GM23338 (cell line): Measurements from ENCODE around the gene ZNF281.

ENCODE experiments used
- CREB1 ChIP-seq: fragments of 250-450 bp; sonication (Bioruptor Pico); IDR thresholded peaks from 2 replicates; pipeline ENCODE4 v1.5.0; 2020; ENCODE audit warnings: low read depth, mild to moderate bottlenecking, moderate library complexity
- CTCF ChIP-seq, 2 experiments: fragments of 200-600 bp in 1 of 2; sonication (generic) in 1 of 2; conservative IDR thresholded peaks; 2 replicates each; pipeline versions ENCODE4 v1.5.1 to v1.6.1; 2016 to 2017; ENCODE audit warnings: antibody characterized with exemption in 2 of 2, low read depth in 2 of 2, mild to moderate bottlenecking in 2 of 2, moderate library complexity in 1 of 2
- ETS1 ChIP-seq: IDR thresholded peaks from 2 replicates; pipeline ENCODE4 v1.6.1; 2016; ENCODE audit warnings: antibody characterized with exemption
- EZH2phosphoT487 ChIP-seq: fragments of 200-600 bp; sonication (generic); IDR thresholded peaks from one replicate; pipeline ENCODE4 v1.8.1; 2018; ENCODE audit warnings: antibody characterized with exemption; ENCODE audit not compliant: unreplicated experiment
- NANOG ChIP-seq: IDR thresholded peaks from 2 replicates; pipeline ENCODE4 v1.6.1; 2016; ENCODE audit warnings: antibody characterized with exemption, borderline replicate concordance
- POLR2AphosphoS5 ChIP-seq: IDR thresholded peaks from 2 replicates; pipeline ENCODE4 v1.6.1; 2016; ENCODE audit warnings: antibody characterized with exemption, low read depth
- REST ChIP-seq: IDR thresholded peaks from one replicate; pipeline ENCODE4 v1.6.1; 2018; ENCODE audit warnings: antibody characterized with exemption; ENCODE audit not compliant: unreplicated experiment
- ZNF114 ChIP-seq: fragments of 250-450 bp; sonication (Bioruptor Pico); IDR thresholded peaks from 2 replicates; pipeline ENCODE4 v1.5.0; 2020; ENCODE audit warnings: mild to moderate bottlenecking, moderate library complexity

GRCh38 chr1:200359610-200360163, 50.1 kb downstream of the ZNF281 start:
- no peak for TF ChIP-seq CTCF (conservative IDR thresholded peaks at IDR 0.05; ENCODE audit: low read depth in 2 of 2)
- TF ChIP-seq ZNF114 (CRISPR knock-in tag), result no peak
- no peak for TF ChIP-seq POLR2AphosphoS5
- TF ChIP-seq REST, result no peak
- TF ChIP-seq EZH2phosphoT487, result no peak
- no peak for TF ChIP-seq CREB1
- no peak for TF ChIP-seq ETS1
- TF ChIP-seq NANOG, result no peak
